ENCODE data around the gene PDE4D.
A peak's percentile ranks its signal among the peaks of the same experiment; 100 is the strongest.
"Not testable (repeated sequence)": the region's sequence is repeated elsewhere in the genome, so short reads cannot be mapped to it uniquely, and the experiment has no call there.

PDE4D gene

DNA sequence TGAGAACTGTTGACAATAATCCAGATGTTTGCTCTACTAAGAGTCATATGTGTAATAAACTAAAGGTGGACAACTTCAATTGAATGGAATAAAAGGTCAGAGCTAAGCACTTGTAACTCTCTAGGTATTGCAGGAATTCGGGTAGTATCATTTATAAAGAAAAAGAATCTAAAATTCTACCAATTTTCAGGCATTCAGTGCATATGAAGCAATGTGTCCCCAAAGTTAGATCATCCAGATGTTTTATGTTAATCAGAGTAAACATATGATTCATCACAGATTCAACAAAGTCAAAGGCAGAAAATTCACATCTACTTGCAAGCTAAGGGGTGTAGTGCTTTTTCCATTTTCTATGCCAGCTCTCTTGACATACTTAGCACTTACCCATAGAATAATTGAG lies 477.1 kb downstream of the PDE4D start:
- H3K79me1 ChIP-seq (replicated peaks; ENCODE audit: low read length, poor library complexity, severe bottlenecking), result no peaks in the 10 kb centered on the region
- no peak overlapping the region for H2BK15ac ChIP-seq (ENCODE audit: low read depth, poor library complexity, severe bottlenecking)
- H3K9ac ChIP-seq (ENCODE audit: low read length), result no peak overlapping the region
- H3K23ac ChIP-seq (ENCODE audit: low read length in 2 of 2), result no peak overlapping the region
- H2AFZ ChIP-seq (ENCODE audit: low read depth, low read length), result no peak overlapping the region
- DNase-seq, result peak; percentile 45
- H3K27me3 ChIP-seq (ENCODE audit: control insufficient read depth in 1 of 2, insufficient read depth in 1 of 2, low read length in 2 of 2), result peaks cover 0 to 9% of the 10 kb centered on the region in 2 experiments
- no peak overlapping the region for H3K4ac ChIP-seq (ENCODE audit: low read depth in 1 of 2, low read length in 2 of 2)
- no peak overlapping the region for H2AK5ac ChIP-seq (ENCODE audit: low read length, severe bottlenecking)
- H4K91ac ChIP-seq (ENCODE audit: low read length), result no peak overlapping the region
- H3K4me1 ChIP-seq (ENCODE audit: control insufficient read depth, insufficient read depth, low read depth, low read length), result no peaks in the 10 kb centered on the region
- H3K36me3 ChIP-seq (ENCODE audit: control insufficient read depth in 1 of 2, insufficient read depth in 2 of 2, low read depth in 1 of 2, low read length in 2 of 2), result no peaks in the 10 kb centered on the region
- no peaks in the 10 kb centered on the region for H3K9me3 ChIP-seq (ENCODE audit: control insufficient read depth, low read length)
- H3K14ac ChIP-seq (ENCODE audit: low read length in 2 of 2), result no peak overlapping the region
- no peak overlapping the region for H3K18ac ChIP-seq (ENCODE audit: low read depth in 1 of 2, low read length in 2 of 2)
- no peak overlapping the region for H2BK12ac ChIP-seq (ENCODE audit: low read length in 2 of 2)
- H3K4me2 ChIP-seq (ENCODE audit: low read length, poor library complexity, severe bottlenecking), result no peak overlapping the region
- no peak overlapping the region for H3K27ac ChIP-seq (ENCODE audit: low read length, poor library complexity, severe bottlenecking)
- no peak overlapping the region for H3K4me3 ChIP-seq (ENCODE audit: insufficient read depth in 1 of 2, low read depth in 1 of 2, low read length in 2 of 2)
- no peak overlapping the region for H4K8ac ChIP-seq (ENCODE audit: low read length)
- no CpG with 5 or more reads among the region's 1 CpG for WGBS
- H2BK5ac ChIP-seq (ENCODE audit: low read depth, low read length, poor library complexity, severe bottlenecking), result no peak overlapping the region
- no peak overlapping the region for H2BK120ac ChIP-seq (ENCODE audit: low read depth, low read length)

DNA sequence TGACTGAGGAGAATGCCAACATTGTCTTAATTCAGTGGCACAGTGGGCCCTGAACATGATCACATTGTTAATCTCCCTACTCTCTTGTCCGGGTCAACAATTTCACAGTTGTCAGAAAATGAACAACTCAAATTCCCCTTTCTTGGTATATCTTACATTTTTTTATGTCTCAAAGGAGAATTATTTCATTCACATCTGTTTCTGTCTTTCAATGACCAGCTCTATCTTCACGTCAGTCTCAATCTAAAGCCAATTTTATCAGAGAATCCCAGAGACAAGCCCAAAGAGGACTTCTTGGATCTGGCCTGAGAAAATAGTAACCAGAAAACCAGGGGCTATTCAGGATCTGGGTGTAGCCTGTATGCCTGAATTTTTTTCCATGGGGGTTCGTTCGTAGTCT lies 477.5 kb downstream of the PDE4D start:
- no peak overlapping the region for H2AFZ ChIP-seq (ENCODE audit: low read depth, low read length)
- no peak overlapping the region for H4K91ac ChIP-seq (ENCODE audit: low read length)
- H4K8ac ChIP-seq (ENCODE audit: low read length), result no peak overlapping the region
- H3K9ac ChIP-seq (ENCODE audit: low read length), result no peak overlapping the region
- no peak overlapping the region for H2BK12ac ChIP-seq (ENCODE audit: low read length in 2 of 2)
- no peaks in the 10 kb centered on the region for H3K9me3 ChIP-seq (ENCODE audit: control insufficient read depth, low read length)
- no peak overlapping the region for H2BK5ac ChIP-seq (ENCODE audit: low read depth, low read length, poor library complexity, severe bottlenecking)
- H3K23ac ChIP-seq (ENCODE audit: low read length in 2 of 2), result no peak overlapping the region
- 92% methylated on average over 4 of the region's 4 CpGs for WGBS
- no peaks in the 10 kb centered on the region for H3K79me1 ChIP-seq (replicated peaks; ENCODE audit: low read length, poor library complexity, severe bottlenecking)
- H3K4me3 ChIP-seq (ENCODE audit: insufficient read depth in 1 of 2, low read depth in 1 of 2, low read length in 2 of 2), result no peak overlapping the region
- no peak overlapping the region for H2BK120ac ChIP-seq (ENCODE audit: low read depth, low read length)
- no peak overlapping the region for H3K27ac ChIP-seq (ENCODE audit: low read length, poor library complexity, severe bottlenecking)
- no peak overlapping the region for H3K14ac ChIP-seq (ENCODE audit: low read length in 2 of 2)
- H3K4me2 ChIP-seq (ENCODE audit: low read length, poor library complexity, severe bottlenecking), result no peak overlapping the region
- H2BK15ac ChIP-seq (ENCODE audit: low read depth, poor library complexity, severe bottlenecking), result no peak overlapping the region
- no peaks in the 10 kb centered on the region for H3K4me1 ChIP-seq (ENCODE audit: control insufficient read depth, insufficient read depth, low read depth, low read length)
- no peak overlapping the region for H3K18ac ChIP-seq (ENCODE audit: low read depth in 1 of 2, low read length in 2 of 2)
- no peak overlapping the region for H3K4ac ChIP-seq (ENCODE audit: low read depth in 1 of 2, low read length in 2 of 2)
- no peaks in the 10 kb centered on the region for H3K36me3 ChIP-seq (ENCODE audit: control insufficient read depth in 1 of 2, insufficient read depth in 2 of 2, low read depth in 1 of 2, low read length in 2 of 2)
- H3K27me3 ChIP-seq (ENCODE audit: control insufficient read depth in 1 of 2, insufficient read depth in 1 of 2, low read length in 2 of 2), result peaks cover 0 to 9% of the 10 kb centered on the region in 2 experiments
- no peak for DNase-seq
- H2AK5ac ChIP-seq (ENCODE audit: low read length, severe bottlenecking), result no peak overlapping the region

DNA sequence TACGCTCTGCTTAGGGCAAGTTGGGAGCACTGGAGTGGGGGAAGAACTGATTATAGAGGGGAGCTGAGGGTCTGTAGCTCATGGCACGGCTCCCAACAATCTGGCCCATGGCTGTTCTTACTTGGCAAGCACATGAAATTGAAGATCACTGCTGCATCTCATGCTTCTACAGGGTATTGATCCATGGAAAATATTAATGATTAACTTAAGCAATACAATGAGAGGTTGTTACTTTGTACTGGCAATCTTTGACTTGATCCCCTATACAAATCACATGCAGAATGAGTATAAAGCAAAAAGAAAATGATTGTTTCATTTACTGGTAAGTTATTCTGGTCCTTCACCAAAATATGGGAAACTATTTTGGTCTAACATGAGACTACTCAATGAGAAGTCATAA lies 481.1 kb downstream of the PDE4D start:
- no peak overlapping the region for H2BK120ac ChIP-seq (ENCODE audit: low read depth, low read length)
- H4K8ac ChIP-seq (ENCODE audit: low read length), result no peak overlapping the region
- no peak overlapping the region for H2BK12ac ChIP-seq (ENCODE audit: low read length in 2 of 2)
- no peak overlapping the region for H3K27ac ChIP-seq (ENCODE audit: low read length, poor library complexity, severe bottlenecking)
- H2AFZ ChIP-seq (ENCODE audit: low read depth, low read length), result no peak overlapping the region
- no peak overlapping the region for H3K18ac ChIP-seq (ENCODE audit: low read depth in 1 of 2, low read length in 2 of 2)
- no peak overlapping the region for H2BK5ac ChIP-seq (ENCODE audit: low read depth, low read length, poor library complexity, severe bottlenecking)
- peaks cover 11% of the 10 kb centered on the region for H3K9me3 ChIP-seq (ENCODE audit: control insufficient read depth, low read length)
- H3K27me3 ChIP-seq (ENCODE audit: control insufficient read depth in 1 of 2, insufficient read depth in 1 of 2, low read length in 2 of 2), result peaks cover 0 to 9% of the 10 kb centered on the region in 2 experiments
- no peak for DNase-seq
- H3K9ac ChIP-seq (ENCODE audit: low read length), result no peak overlapping the region
- no peak overlapping the region for H3K4me3 ChIP-seq (ENCODE audit: insufficient read depth in 1 of 2, low read depth in 1 of 2, low read length in 2 of 2)
- no peak overlapping the region for H3K4ac ChIP-seq (ENCODE audit: low read depth in 1 of 2, low read length in 2 of 2)
- H3K36me3 ChIP-seq (ENCODE audit: control insufficient read depth in 1 of 2, insufficient read depth in 2 of 2, low read depth in 1 of 2, low read length in 2 of 2), result no peaks in the 10 kb centered on the region
- H2BK15ac ChIP-seq (ENCODE audit: low read depth, poor library complexity, severe bottlenecking), result no peak overlapping the region
- no peak overlapping the region for H3K4me2 ChIP-seq (ENCODE audit: low read length, poor library complexity, severe bottlenecking)
- WGBS, result 100% methylated on average over 2 of the region's 2 CpGs
- no peaks in the 10 kb centered on the region for H3K79me1 ChIP-seq (replicated peaks; ENCODE audit: low read length, poor library complexity, severe bottlenecking)
- no peak overlapping the region for H2AK5ac ChIP-seq (ENCODE audit: low read length, severe bottlenecking)
- H4K91ac ChIP-seq (ENCODE audit: low read length), result no peak overlapping the region
- H3K14ac ChIP-seq (ENCODE audit: low read length in 2 of 2), result no peak overlapping the region
- no peak overlapping the region for H3K23ac ChIP-seq (ENCODE audit: low read length in 2 of 2)
- H3K4me1 ChIP-seq (ENCODE audit: control insufficient read depth, insufficient read depth, low read depth, low read length), result no peaks in the 10 kb centered on the region

- not testable (repeated sequence) for H4K91ac ChIP-seq (ENCODE audit: low read length); H3K4me2 ChIP-seq (ENCODE audit: low read length, poor library complexity, severe bottlenecking); H2BK120ac ChIP-seq (ENCODE audit: low read depth, low read length); H3K4me3 ChIP-seq (ENCODE audit: insufficient read depth in 1 of 2, low read depth in 1 of 2, low read length in 2 of 2); H3K27ac ChIP-seq (ENCODE audit: low read length, poor library complexity, severe bottlenecking); H2BK15ac ChIP-seq (ENCODE audit: low read depth, poor library complexity, severe bottlenecking); H2AFZ ChIP-seq (ENCODE audit: low read depth, low read length); H3K4ac ChIP-seq (ENCODE audit: low read depth in 1 of 2, low read length in 2 of 2); H3K36me3 ChIP-seq (ENCODE audit: control insufficient read depth in 1 of 2, insufficient read depth in 2 of 2, low read depth in 1 of 2, low read length in 2 of 2); DNase-seq; H3K4me1 ChIP-seq (ENCODE audit: control insufficient read depth, insufficient read depth, low read depth, low read length); H3K18ac ChIP-seq (ENCODE audit: low read depth in 1 of 2, low read length in 2 of 2); H2BK5ac ChIP-seq (ENCODE audit: low read depth, low read length, poor library complexity, severe bottlenecking); H3K9ac ChIP-seq (ENCODE audit: low read length); H4K8ac ChIP-seq (ENCODE audit: low read length); H3K23ac ChIP-seq (ENCODE audit: low read length in 2 of 2); H3K14ac ChIP-seq (ENCODE audit: low read length in 2 of 2); H2BK12ac ChIP-seq (ENCODE audit: low read length in 2 of 2); H2AK5ac ChIP-seq (ENCODE audit: low read length, severe bottlenecking); H3K27me3 ChIP-seq (ENCODE audit: control insufficient read depth in 1 of 2, insufficient read depth in 1 of 2, low read length in 2 of 2); H3K79me1 ChIP-seq (replicated peaks; ENCODE audit: low read length, poor library complexity, severe bottlenecking)
- H3K9me3 ChIP-seq (ENCODE audit: control insufficient read depth, low read length), result peaks cover 11% of the 10 kb centered on the region
- WGBS, result 90% methylated on average over 3 of the region's 3 CpGs
Observed at GRCh38 chr5:59408997-59409396, 484.5 kb downstream of the PDE4D start.

Measured in mesenchymal stem cell (in vitro differentiated cells and primary cell).